ENCODE data around the gene PPP1R37.

PPP1R37 gene

GRCh38 chr19:45153339-45154063, 60.5 kb downstream of the PPP1R37 start (continued):
- TF ChIP-seq, protein P1, sequence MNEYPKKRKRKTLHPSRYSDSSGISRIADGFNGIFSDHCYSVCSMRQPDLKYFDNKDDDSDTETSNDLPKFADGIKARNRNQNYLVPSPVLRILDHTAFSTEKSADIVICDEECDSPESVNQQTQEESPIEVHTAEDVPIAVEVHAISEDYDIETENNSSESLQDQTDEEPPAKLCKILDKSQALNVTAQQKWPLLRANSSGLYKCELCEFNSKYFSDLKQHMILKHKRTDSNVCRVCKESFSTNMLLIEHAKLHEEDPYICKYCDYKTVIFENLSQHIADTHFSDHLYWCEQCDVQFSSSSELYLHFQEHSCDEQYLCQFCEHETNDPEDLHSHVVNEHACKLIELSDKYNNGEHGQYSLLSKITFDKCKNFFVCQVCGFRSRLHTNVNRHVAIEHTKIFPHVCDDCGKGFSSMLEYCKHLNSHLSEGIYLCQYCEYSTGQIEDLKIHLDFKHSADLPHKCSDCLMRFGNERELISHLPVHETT (tag by site-specific recombination; IDR thresholded peaks at IDR 0.05): no peak
- TF ChIP-seq ZNF280D (tag by site-specific recombination; IDR thresholded peaks at IDR 0.05) (no peak), ZNF274 (IDR thresholded peaks at IDR 0.05; ENCODE audit: low read length) (no peak), ZNF274 (tag by site-specific recombination; IDR thresholded peaks at IDR 0.05; ENCODE audit: borderline replicate concordance) (no peak), ZSCAN4 (tag by site-specific recombination; IDR thresholded peaks at IDR 0.05) (no peak), ZNF37A (tag by site-specific recombination; IDR thresholded peaks at IDR 0.05) (no peak)
- TF ChIP-seq, protein P2, sequence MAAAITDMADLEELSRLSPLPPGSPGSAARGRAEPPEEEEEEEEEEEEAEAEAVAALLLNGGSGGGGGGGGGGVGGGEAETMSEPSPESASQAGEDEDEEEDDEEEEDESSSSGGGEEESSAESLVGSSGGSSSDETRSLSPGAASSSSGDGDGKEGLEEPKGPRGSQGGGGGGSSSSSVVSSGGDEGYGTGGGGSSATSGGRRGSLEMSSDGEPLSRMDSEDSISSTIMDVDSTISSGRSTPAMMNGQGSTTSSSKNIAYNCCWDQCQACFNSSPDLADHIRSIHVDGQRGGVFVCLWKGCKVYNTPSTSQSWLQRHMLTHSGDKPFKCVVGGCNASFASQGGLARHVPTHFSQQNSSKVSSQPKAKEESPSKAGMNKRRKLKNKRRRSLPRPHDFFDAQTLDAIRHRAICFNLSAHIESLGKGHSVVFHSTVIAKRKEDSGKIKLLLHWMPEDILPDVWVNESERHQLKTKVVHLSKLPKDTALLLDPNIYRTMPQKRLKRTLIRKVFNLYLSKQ (tag by site-specific recombination; IDR thresholded peaks at IDR 0.05; ENCODE audit: borderline replicate concordance): no peak
- TF ChIP-seq, protein P3, sequence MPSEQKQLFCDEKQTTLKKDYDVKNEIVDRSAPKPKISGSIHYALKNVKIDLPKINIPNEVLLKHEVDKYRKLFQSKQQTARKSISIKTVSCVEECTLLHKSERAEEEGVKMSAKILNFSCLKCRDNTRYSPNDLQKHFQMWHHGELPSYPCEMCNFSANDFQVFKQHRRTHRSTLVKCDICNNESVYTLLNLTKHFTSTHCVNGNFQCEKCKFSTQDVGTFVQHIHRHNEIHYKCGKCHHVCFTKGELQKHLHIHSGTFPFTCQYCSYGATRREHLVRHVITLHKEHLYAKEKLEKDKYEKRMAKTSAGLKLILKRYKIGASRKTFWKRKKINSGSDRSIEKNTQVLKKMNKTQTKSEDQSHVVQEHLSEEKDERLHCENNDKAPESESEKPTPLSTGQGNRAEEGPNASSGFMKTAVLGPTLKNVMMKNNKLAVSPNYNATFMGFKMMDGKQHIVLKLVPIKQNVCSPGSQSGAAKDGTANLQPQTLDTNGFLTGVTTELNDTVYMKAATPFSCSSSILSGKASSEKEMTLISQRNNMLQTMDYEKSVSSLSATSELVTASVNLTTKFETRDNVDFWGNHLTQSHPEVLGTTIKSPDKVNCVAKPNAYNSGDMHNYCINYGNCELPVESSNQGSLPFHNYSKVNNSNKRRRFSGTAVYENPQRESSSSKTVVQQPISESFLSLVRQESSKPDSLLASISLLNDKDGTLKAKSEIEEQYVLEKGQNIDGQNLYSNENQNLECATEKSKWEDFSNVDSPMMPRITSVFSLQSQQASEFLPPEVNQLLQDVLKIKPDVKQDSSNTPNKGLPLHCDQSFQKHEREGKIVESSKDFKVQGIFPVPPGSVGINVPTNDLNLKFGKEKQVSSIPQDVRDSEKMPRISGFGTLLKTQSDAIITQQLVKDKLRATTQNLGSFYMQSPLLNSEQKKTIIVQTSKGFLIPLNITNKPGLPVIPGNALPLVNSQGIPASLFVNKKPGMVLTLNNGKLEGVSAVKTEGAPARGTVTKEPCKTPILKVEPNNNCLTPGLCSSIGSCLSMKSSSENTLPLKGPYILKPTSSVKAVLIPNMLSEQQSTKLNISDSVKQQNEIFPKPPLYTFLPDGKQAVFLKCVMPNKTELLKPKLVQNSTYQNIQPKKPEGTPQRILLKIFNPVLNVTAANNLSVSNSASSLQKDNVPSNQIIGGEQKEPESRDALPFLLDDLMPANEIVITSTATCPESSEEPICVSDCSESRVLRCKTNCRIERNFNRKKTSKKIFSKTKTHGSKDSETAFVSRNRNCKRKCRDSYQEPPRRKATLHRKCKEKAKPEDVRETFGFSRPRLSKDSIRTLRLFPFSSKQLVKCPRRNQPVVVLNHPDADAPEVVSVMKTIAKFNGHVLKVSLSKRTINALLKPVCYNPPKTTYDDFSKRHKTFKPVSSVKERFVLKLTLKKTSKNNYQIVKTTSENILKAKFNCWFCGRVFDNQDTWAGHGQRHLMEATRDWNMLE (tag by site-specific recombination; conservative IDR thresholded peaks at IDR 0.05; ENCODE audit: low read depth): no peak

DNA sequence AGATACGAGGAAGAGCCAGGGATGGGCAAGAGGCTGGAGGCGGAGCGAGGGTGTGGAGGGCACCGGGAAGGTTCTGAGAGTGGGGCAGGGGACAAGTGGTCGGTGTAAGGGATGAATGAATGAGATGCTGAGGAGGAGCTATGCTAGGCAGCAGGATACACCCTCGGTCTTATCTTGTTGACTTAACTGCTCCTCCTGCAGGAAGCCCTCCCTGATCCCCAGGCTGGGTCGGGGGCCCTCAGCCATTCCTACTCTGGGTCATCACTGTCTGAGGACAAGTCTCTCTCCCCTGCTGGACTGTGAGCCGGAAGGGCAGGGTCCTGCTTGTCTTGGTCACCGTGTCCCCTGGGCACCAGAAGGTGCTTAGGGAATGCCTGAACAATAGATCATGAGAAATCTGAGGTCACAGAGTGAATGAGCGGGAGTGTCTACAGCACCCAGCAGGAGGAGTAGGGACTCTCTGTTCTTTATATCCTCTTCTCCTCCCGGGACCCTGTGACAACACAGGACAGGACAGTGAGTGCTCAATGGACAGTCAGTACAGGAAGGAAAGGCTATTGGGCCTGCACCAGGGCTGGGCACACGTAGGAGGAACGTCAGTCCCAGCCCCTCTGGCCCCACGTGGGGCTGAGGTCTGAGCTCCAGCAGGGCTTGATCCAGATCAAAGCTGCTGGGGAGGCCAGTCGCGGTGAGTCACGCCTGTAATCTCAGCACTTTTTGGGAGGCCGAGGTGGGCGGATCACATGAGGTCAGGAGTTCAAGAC, 61.3 kb downstream of the PPP1R37 start:
- H3K36me3 ChIP-seq (ENCODE audit: control insufficient read depth in 2 of 2, insufficient read depth in 1 of 2, low read length in 2 of 2): no peaks in the 10 kb centered on the region
- H3K4me3 ChIP-seq (ENCODE audit: low read depth, low read length): no peak overlapping the region
- H3K9me3 ChIP-seq (ENCODE audit: control insufficient read depth, insufficient read depth, low read depth, low read length): no peaks in the 10 kb centered on the region
- peaks cover 2% of the 10 kb centered on the region; the same call in 1 of the 2 replicates for H3K4me1 ChIP-seq (ENCODE audit: control insufficient read depth, insufficient read depth, low read length)
- ChIA-PET CTCF (interaction anchor here (0.7 to 2.0 kb wide), 5 partner anchors 10 to 51 kb away, joined by 3 to 6 read pairs (median 6); partner anchors contain the start of genes BLOC1S3 and TRAPPC6A), POLR2A (interaction anchor here (0.7 to 2.2 kb wide), 4 partner anchors 24 to 152 kb away, joined by 3 to 11 read pairs (median 9); partner anchors contain the start of genes BLOC1S3 and TRAPPC6A)
- H3K27ac ChIP-seq (ENCODE audit: extremely low read depth, low read depth, low read length): no peak overlapping the region
- TF ChIP-seq ZBTB17 (tag by site-specific recombination; IDR thresholded peaks at IDR 0.05): peak; percentile 43; the same call in 1 of the 2 replicates
- 0 out of 2 replicates have a peak, but pooled peaks have one; percentile 23 for TF ChIP-seq ZBTB21 (tag by site-specific recombination; IDR thresholded peaks at IDR 0.05)
- no peak for TF ChIP-seq SP3 (tag by site-specific recombination; IDR thresholded peaks at IDR 0.05)
- TF ChIP-seq, protein P4, sequence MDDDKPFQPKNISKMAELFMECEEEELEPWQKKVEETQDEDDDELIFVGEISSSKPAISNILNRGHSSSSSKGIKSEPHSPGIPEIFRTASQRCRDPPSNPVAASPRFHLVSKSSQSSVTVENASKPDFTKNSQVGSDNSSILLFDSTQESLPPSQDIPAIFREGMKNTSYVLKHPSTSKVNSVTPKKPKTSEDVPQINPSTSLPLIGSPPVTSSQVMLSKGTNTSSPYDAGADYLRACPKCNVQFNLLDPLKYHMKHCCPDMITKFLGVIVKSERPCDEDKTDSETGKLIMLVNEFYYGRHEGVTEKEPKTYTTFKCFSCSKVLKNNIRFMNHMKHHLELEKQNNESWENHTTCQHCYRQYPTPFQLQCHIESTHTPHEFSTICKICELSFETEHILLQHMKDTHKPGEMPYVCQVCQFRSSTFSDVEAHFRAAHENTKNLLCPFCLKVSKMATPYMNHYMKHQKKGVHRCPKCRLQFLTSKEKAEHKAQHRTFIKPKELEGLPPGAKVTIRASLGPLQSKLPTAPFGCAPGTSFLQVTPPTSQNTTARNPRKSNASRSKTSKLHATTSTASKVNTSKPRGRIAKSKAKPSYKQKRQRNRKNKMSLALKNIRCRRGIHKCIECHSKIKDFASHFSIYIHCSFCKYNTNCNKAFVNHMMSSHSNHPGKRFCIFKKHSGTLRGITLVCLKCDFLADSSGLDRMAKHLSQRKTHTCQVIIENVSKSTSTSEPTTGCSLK (tag by site-specific recombination; IDR thresholded peaks at IDR 0.05): no peak
- peak; percentile 77 for TF ChIP-seq ZIC2 (tag by site-specific recombination; IDR thresholded peaks at IDR 0.05)
- peak; percentile 4; the same call in 1 of the 2 replicates for TF ChIP-seq GLIS2 (tag by site-specific recombination; IDR thresholded peaks at IDR 0.05)
- TF ChIP-seq, protein P5, sequence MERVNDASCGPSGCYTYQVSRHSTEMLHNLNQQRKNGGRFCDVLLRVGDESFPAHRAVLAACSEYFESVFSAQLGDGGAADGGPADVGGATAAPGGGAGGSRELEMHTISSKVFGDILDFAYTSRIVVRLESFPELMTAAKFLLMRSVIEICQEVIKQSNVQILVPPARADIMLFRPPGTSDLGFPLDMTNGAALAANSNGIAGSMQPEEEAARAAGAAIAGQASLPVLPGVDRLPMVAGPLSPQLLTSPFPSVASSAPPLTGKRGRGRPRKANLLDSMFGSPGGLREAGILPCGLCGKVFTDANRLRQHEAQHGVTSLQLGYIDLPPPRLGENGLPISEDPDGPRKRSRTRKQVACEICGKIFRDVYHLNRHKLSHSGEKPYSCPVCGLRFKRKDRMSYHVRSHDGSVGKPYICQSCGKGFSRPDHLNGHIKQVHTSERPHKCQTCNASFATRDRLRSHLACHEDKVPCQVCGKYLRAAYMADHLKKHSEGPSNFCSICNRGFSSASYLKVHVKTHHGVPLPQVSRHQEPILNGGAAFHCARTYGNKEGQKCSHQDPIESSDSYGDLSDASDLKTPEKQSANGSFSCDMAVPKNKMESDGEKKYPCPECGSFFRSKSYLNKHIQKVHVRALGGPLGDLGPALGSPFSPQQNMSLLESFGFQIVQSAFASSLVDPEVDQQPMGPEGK (tag by site-specific recombination; IDR thresholded peaks at IDR 0.05): peak; percentile 35; the same call in 1 of the 2 replicates
- TF ChIP-seq ZNF302 (tag by site-specific recombination; IDR thresholded peaks at IDR 0.05; ENCODE audit: low read depth): no peak

Measured in HEK293 (cell line).